NCI-H2196 treated with DMSO at 0.1 percent for 48 hours (cell line): ENCODE data around the gene GADD45B.
"Not testable (repeated sequence)": the region's sequence is repeated elsewhere in the genome, so short reads cannot be mapped to it uniquely, and the experiment has no call there.

ENCODE experiments used
- DNase-seq: peaks from one replicate; lab custom pipeline; 2025; ENCODE audit not compliant: unreplicated experiment; lab: John Stamatoyannopoulos, UW

The GADD45B gene

GRCh38 chr19:2443785-2444182 is 32.1 kb upstream of the GADD45B start:
- no peak for DNase-seq

- DNase-seq: no peak
These were observed 31.5 kb upstream of the GADD45B start for GRCh38 chr19:2444251-2445002.

- DNase-seq: peak; percentile 11
These were observed 29.5 kb upstream of the GADD45B start for GRCh38 chr19:2446381-2446780.

GRCh38 chr19:2449019-2449418 is 26.9 kb upstream of the GADD45B start:
- DNase-seq: no peak

- no peak for DNase-seq
These were observed 24.8 kb upstream of the GADD45B start for GRCh38 chr19:2451138-2451537.

- no peak for DNase-seq
These were observed 24.2 kb upstream of the GADD45B start for GRCh38 chr19:2451741-2452140.

GRCh38 chr19:2453431-2454025 is 22.4 kb upstream of the GADD45B start:
- no peak for DNase-seq

GRCh38 chr19:2454199-2454961 is 21.5 kb upstream of the GADD45B start:
- no peak for DNase-seq

GRCh38 chr19:2454962-2455850 is 20.7 kb upstream of the GADD45B start:
- no peak for DNase-seq

GRCh38 chr19:2455851-2456570 is 19.9 kb upstream of the GADD45B start:
- DNase-seq: no peak

GRCh38 chr19:2457394-2458037 is 18.4 kb upstream of the GADD45B start:
- no peak for DNase-seq

GRCh38 chr19:2458054-2458453 is 17.9 kb upstream of the GADD45B start:
- DNase-seq: no peak

- not testable (repeated sequence) for DNase-seq
These were observed 17.2 kb upstream of the GADD45B start for GRCh38 chr19:2458776-2459175.

GRCh38 chr19:2460245-2460644 is 15.7 kb upstream of the GADD45B start:
- no peak for DNase-seq

GRCh38 chr19:2461751-2462634 is 13.9 kb upstream of the GADD45B start:
- DNase-seq: no peak

GRCh38 chr19:2462635-2463421 is 13.1 kb upstream of the GADD45B start:
- no peak for DNase-seq

GRCh38 chr19:2463694-2464093 is 12.2 kb upstream of the GADD45B start:
- DNase-seq: not testable (repeated sequence)

- DNase-seq: no peak
These were observed 11.5 kb upstream of the GADD45B start for GRCh38 chr19:2464389-2464788.
